Ishikawa (cell line): Measurements from ENCODE around the gene PRKAG1.

Source experiments
- CREB1 ChIP-seq: IDR thresholded peaks from 2 replicates; pipeline ENCODE4 v1.6.1; 2012; ENCODE audit warnings: low read depth
- EGR1 ChIP-seq: IDR thresholded peaks from 2 replicates; pipeline ENCODE4 v1.6.1; 2012
- EP300 ChIP-seq: IDR thresholded peaks from 2 replicates; pipeline ENCODE4 v1.6.1; 2012; ENCODE audit warnings: borderline replicate concordance
- FOXM1 ChIP-seq: IDR thresholded peaks from 2 replicates; pipeline ENCODE4 v1.6.1; 2012; ENCODE audit warnings: low read depth, borderline replicate concordance
- NFIC ChIP-seq: IDR thresholded peaks from 2 replicates; pipeline ENCODE4 v1.6.1; 2012
- REST ChIP-seq: IDR thresholded peaks from 2 replicates; pipeline ENCODE4 v1.6.1; 2012; ENCODE audit warnings: low read depth, mild to moderate bottlenecking
- TAF1 ChIP-seq: IDR thresholded peaks from 2 replicates; pipeline ENCODE4 v1.6.1; 2012; ENCODE audit warnings: low read depth, mild to moderate bottlenecking
- TEAD4 ChIP-seq: IDR thresholded peaks from 2 replicates; pipeline ENCODE4 v1.6.1; 2012
- USF1 ChIP-seq: IDR thresholded peaks from 2 replicates; pipeline ENCODE4 v1.6.1; 2012
- YY1 ChIP-seq: IDR thresholded peaks from 2 replicates; pipeline ENCODE4 v1.6.1; 2012; ENCODE audit warnings: low read depth
- ZBTB7A ChIP-seq: IDR thresholded peaks from 2 replicates; pipeline ENCODE4 v1.6.1; 2012; ENCODE audit warnings: low read depth
- TF ChIP-seq, protein P1 (sequence below): IDR thresholded peaks from 2 replicates; pipeline ENCODE4 v1.6.1; 2012

GRCh38 chr12:48969160-48969771, 49.3 kb downstream of the PRKAG1 start:
- TF ChIP-seq CREB1 (no peak), REST (no peak), FOXM1 (no peak), TAF1 (no peak), TEAD4 (no peak), YY1 (no peak), ZBTB7A (no peak), EP300 (no peak), EGR1 (no peak), NFIC (no peak), USF1 (no peak)
- TF ChIP-seq, protein P1, sequence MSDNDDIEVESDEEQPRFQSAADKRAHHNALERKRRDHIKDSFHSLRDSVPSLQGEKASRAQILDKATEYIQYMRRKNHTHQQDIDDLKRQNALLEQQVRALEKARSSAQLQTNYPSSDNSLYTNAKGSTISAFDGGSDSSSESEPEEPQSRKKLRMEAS = no peak
